NCI-H2196 treated with DMSO at 0.1 percent for 48 hours (cell line): ENCODE measurements around the gene SUN1.
"Not testable (repeated sequence)": the region's sequence is repeated elsewhere in the genome, so short reads cannot be mapped to it uniquely, and the experiment has no call there.

ENCODE experiments used
- DNase-seq: peaks from one replicate; lab custom pipeline; 2025; ENCODE audit not compliant: unreplicated experiment; lab: John Stamatoyannopoulos, UW

Gene SUN1

GRCh38 chr7:854118-854775 lies 22.0 kb downstream of the SUN1 start:
- no peak for DNase-seq

- DNase-seq = no peak
Measured at GRCh38 chr7:855686-856369, 23.6 kb downstream of the SUN1 start.

GRCh38 chr7:856444-857095 lies 24.3 kb downstream of the SUN1 start:
- no peak for DNase-seq

- no peak for DNase-seq
Measured at GRCh38 chr7:857661-858060, 25.4 kb downstream of the SUN1 start.

- no peak for DNase-seq
Measured at GRCh38 chr7:859359-860030, 27.2 kb downstream of the SUN1 start.

- no peak for DNase-seq
Measured at GRCh38 chr7:860149-860548, 27.9 kb downstream of the SUN1 start.

- DNase-seq = no peak
Measured at GRCh38 chr7:861222-861621, 28.9 kb downstream of the SUN1 start.

GRCh38 chr7:862157-862556 lies 29.9 kb downstream of the SUN1 start:
- no peak for DNase-seq

- DNase-seq = no peak
Measured at GRCh38 chr7:863106-863505, 30.8 kb downstream of the SUN1 start.

- no peak for DNase-seq
Measured at GRCh38 chr7:865921-866320, 33.6 kb downstream of the SUN1 start.

- DNase-seq = no peak
Measured at GRCh38 chr7:867001-867405, 34.7 kb downstream of the SUN1 start.

GRCh38 chr7:867406-868188 lies 35.3 kb downstream of the SUN1 start:
- no peak for DNase-seq

GRCh38 chr7:868189-868486 lies 35.9 kb downstream of the SUN1 start:
- DNase-seq = no peak

GRCh38 chr7:869348-869747 lies 37.1 kb downstream of the SUN1 start:
- no peak for DNase-seq

- DNase-seq = no peak
Measured at GRCh38 chr7:871900-872537, 39.7 kb downstream of the SUN1 start.

GRCh38 chr7:872685-873084 lies 40.4 kb downstream of the SUN1 start:
- not testable (repeated sequence) for DNase-seq

- peak; percentile 73 for DNase-seq
Measured at GRCh38 chr7:873367-874002, 41.2 kb downstream of the SUN1 start.

- no peak for DNase-seq
Measured at GRCh38 chr7:874031-874749, 41.9 kb downstream of the SUN1 start.

GRCh38 chr7:875051-875450 lies 42.8 kb downstream of the SUN1 start:
- DNase-seq = peak; percentile 23
